ENCODE results near the gene TBC1D1.

Gene TBC1D1

GRCh38 chr4:38046727-38047489, 156.0 kb downstream of the TBC1D1 start:
- no peak overlapping the region for H3K4me2 ChIP-seq (ENCODE audit: low read depth, low read length)
- H3K9me2 ChIP-seq (replicated peaks; ENCODE audit: insufficient read depth, low read length), result no peaks in the 10 kb centered on the region
- no peaks in the 10 kb centered on the region for H3K9me3 ChIP-seq (replicated peaks; ENCODE audit: insufficient read depth, low read length)
- TF ChIP-seq EZH2 (optimal IDR thresholded peaks at IDR 0.05; ENCODE audit: low read depth, low read length) (no peak), EZH2phosphoT487 (IDR thresholded peaks at IDR 0.05; ENCODE audit: low read length) (no peak)
- TF ChIP-seq, protein P1, sequence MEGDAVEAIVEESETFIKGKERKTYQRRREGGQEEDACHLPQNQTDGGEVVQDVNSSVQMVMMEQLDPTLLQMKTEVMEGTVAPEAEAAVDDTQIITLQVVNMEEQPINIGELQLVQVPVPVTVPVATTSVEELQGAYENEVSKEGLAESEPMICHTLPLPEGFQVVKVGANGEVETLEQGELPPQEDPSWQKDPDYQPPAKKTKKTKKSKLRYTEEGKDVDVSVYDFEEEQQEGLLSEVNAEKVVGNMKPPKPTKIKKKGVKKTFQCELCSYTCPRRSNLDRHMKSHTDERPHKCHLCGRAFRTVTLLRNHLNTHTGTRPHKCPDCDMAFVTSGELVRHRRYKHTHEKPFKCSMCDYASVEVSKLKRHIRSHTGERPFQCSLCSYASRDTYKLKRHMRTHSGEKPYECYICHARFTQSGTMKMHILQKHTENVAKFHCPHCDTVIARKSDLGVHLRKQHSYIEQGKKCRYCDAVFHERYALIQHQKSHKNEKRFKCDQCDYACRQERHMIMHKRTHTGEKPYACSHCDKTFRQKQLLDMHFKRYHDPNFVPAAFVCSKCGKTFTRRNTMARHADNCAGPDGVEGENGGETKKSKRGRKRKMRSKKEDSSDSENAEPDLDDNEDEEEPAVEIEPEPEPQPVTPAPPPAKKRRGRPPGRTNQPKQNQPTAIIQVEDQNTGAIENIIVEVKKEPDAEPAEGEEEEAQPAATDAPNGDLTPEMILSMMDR (IDR thresholded peaks at IDR 0.05; ENCODE audit: low read length), result no peak
- no peaks in the 10 kb centered on the region for H4K20me1 ChIP-seq (ENCODE audit: insufficient read depth, low read length)
- no peaks in the 10 kb centered on the region for H3F3A ChIP-seq (ENCODE audit: insufficient read depth, low read length)
- H3K27me3 ChIP-seq (replicated peaks; ENCODE audit: insufficient read depth, low read length), result no peaks in the 10 kb centered on the region
- no peak for DNase-seq
- H3K9ac ChIP-seq (ENCODE audit: low read length), result no peak overlapping the region
- H2AFZ ChIP-seq (ENCODE audit: low read length), result no peak overlapping the region
- H3K27ac ChIP-seq (ENCODE audit: low read length), result no peak overlapping the region
- no peak overlapping the region for H3K4me3 ChIP-seq (ENCODE audit: low read length)
- H3K4me1 ChIP-seq (ENCODE audit: low read length), result no peaks in the 10 kb centered on the region
- H3K36me3 ChIP-seq (replicated peaks; ENCODE audit: insufficient read depth, low read length), result no peaks in the 10 kb centered on the region
- no peaks in the 10 kb centered on the region for H3K79me2 ChIP-seq (ENCODE audit: low read length)

- no peaks in the 10 kb centered on the region for H4K20me1 ChIP-seq (ENCODE audit: insufficient read depth, low read length)
- H3K27ac ChIP-seq (ENCODE audit: low read length), result no peak overlapping the region
- no peak overlapping the region for H3K9ac ChIP-seq (ENCODE audit: low read length)
- H3F3A ChIP-seq (ENCODE audit: insufficient read depth, low read length), result no peaks in the 10 kb centered on the region; the same call in 1 of the 2 replicates
- H3K4me3 ChIP-seq (ENCODE audit: low read length), result no peak overlapping the region
- H3K4me2 ChIP-seq (ENCODE audit: low read depth, low read length), result no peak overlapping the region
- no peaks in the 10 kb centered on the region for H3K4me1 ChIP-seq (ENCODE audit: low read length)
- H3K9me2 ChIP-seq (replicated peaks; ENCODE audit: insufficient read depth, low read length), result no peaks in the 10 kb centered on the region
- no peaks in the 10 kb centered on the region for H3K79me2 ChIP-seq (ENCODE audit: low read length)
- no peaks in the 10 kb centered on the region for H3K9me3 ChIP-seq (replicated peaks; ENCODE audit: insufficient read depth, low read length)
- no peak for DNase-seq
- no peaks in the 10 kb centered on the region for H3K27me3 ChIP-seq (replicated peaks; ENCODE audit: insufficient read depth, low read length)
- TF ChIP-seq EZH2phosphoT487 (IDR thresholded peaks at IDR 0.05; ENCODE audit: low read length) (no peak), EZH2 (optimal IDR thresholded peaks at IDR 0.05; ENCODE audit: low read depth, low read length) (no peak)
- TF ChIP-seq, protein P1 (IDR thresholded peaks at IDR 0.05; ENCODE audit: low read length), result no peak
- H3K36me3 ChIP-seq (replicated peaks; ENCODE audit: insufficient read depth, low read length), result no peaks in the 10 kb centered on the region
- H2AFZ ChIP-seq (ENCODE audit: low read length), result no peak overlapping the region
Observed at GRCh38 chr4:38049545-38050170, 158.8 kb downstream of the TBC1D1 start.

DNA sequence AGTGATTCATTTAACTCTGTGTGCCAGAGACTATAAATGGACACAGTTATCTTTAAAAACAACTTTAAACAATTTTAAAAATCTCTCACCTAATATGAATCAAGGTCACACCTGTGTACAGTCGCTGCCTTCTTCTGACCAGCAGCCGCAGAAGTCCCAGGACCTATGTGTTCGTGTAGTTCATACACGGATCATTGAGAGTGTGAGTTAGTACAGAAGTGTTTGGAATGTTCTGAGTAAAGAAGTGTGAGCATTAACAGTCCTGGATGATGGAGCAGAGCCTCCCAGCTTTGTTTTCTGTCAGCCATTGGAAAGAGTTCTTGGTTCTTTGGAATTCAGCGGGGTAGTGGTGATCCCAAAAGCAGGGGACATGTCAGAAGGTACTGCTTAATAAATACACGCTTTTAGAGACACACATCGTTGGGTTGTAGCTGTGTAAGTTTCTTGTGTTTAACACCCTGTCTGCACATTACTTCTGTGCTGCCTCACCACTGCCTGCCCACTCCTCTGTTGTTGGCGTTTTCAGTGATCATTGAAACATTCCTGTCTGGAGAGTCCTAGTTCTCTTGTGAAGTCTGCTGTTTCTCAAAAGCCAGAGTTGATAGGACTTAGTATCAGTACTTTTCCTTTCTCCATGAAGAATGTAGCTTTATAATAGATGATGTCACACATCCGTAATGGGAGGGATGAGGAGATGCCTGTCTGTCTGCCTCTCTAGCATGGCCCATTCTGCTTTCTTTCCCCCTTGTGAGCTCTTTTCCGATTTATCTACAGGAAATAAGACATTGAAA, 159.9 kb downstream of the TBC1D1 start:
- Histone ChIP-seq H3K4me2 (ENCODE audit: low read depth, low read length) (no peak overlapping the region), H3K9me3 (replicated peaks; ENCODE audit: insufficient read depth, low read length) (no peaks in the 10 kb centered on the region), H3K27me3 (replicated peaks; ENCODE audit: insufficient read depth, low read length) (no peaks in the 10 kb centered on the region), H3K9ac (ENCODE audit: low read length) (no peak overlapping the region), H3K4me1 (ENCODE audit: low read length) (no peaks in the 10 kb centered on the region), H3K9me2 (replicated peaks; ENCODE audit: insufficient read depth, low read length) (no peaks in the 10 kb centered on the region), H3F3A (ENCODE audit: insufficient read depth, low read length) (no peaks in the 10 kb centered on the region; the same call in 1 of the 2 replicates), H2AFZ (ENCODE audit: low read length) (no peak overlapping the region), H3K4me3 (ENCODE audit: low read length) (no peak overlapping the region), H3K36me3 (replicated peaks; ENCODE audit: insufficient read depth, low read length) (no peaks in the 10 kb centered on the region), H3K79me2 (ENCODE audit: low read length) (no peaks in the 10 kb centered on the region), H3K27ac (ENCODE audit: low read length) (no peak overlapping the region), H4K20me1 (ENCODE audit: insufficient read depth, low read length) (no peaks in the 10 kb centered on the region)
- no peak for DNase-seq
- TF ChIP-seq, protein P1 (IDR thresholded peaks at IDR 0.05; ENCODE audit: low read length), result no peak

Measured in MM.1S (cell line).